DMS 273 treated with DMSO at 0.1 percent for 48 hours (cell line): ENCODE measurements around the gene MPG.
"Not testable (repeated sequence)": the region's sequence is repeated elsewhere in the genome, so short reads cannot be mapped to it uniquely, and the experiment has no call there.

Experiments
- DNase-seq: peaks from one replicate; lab custom pipeline; 2025; lab: John Stamatoyannopoulos, UW

The MPG gene

GRCh38 chr16:112153-112840 is 34.3 kb downstream of the MPG start:
- DNase-seq = no peak

GRCh38 chr16:114327-114726 is 36.3 kb downstream of the MPG start:
- DNase-seq = no peak

- no peak for DNase-seq
These were observed 38.0 kb downstream of the MPG start for GRCh38 chr16:116015-116414.

DNA sequence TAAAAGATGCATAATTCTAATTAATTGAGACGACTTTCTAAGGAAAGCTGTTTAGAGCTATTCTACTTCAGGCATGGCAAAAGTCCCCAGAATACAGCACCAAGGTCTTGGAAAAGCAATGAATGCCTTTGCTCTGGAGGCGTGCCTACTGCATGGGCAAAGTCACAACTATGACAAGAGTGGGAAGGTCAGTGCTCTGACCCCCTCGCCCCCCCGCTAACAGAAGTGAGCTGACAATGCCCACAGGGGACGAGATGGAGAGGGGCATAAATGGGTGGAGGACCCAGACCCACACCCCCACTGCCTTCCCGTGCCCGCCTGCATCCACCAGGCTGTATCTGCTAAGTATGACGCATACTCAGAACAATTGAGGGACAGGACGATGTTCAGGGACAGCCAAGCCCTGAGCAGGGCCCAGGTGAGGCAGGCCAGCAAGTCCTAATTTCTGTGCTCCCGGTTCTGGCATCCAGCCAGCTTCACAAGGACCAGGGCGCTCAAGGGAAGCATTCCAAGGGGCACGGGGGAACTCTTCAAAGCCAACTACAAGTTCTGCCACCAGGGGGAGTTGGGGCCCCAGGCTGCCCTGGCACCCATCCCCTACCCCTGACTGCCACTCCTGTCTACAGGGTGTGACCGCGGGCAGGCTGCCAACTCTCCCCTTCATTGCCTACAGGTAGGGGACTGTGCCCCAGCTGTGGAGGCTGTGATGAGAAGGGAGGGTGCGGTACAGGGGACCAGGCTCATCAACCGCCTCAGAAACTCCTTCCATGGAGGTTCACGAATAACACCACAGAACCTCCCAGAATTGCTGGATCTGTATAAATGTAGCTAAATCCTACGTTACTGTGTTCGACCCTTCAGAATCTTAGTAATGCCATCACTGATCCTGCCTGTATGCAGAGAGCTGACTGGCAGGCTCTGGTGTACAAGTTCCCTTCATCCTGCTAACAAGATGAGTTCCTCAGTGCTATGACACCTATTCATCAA is 39.6 kb downstream of the MPG start:
- peak; percentile 23 for DNase-seq

GRCh38 chr16:118857-119256 is 40.8 kb downstream of the MPG start:
- DNase-seq = no peak

GRCh38 chr16:119295-119694 is 41.3 kb downstream of the MPG start:
- DNase-seq = no peak

DNA sequence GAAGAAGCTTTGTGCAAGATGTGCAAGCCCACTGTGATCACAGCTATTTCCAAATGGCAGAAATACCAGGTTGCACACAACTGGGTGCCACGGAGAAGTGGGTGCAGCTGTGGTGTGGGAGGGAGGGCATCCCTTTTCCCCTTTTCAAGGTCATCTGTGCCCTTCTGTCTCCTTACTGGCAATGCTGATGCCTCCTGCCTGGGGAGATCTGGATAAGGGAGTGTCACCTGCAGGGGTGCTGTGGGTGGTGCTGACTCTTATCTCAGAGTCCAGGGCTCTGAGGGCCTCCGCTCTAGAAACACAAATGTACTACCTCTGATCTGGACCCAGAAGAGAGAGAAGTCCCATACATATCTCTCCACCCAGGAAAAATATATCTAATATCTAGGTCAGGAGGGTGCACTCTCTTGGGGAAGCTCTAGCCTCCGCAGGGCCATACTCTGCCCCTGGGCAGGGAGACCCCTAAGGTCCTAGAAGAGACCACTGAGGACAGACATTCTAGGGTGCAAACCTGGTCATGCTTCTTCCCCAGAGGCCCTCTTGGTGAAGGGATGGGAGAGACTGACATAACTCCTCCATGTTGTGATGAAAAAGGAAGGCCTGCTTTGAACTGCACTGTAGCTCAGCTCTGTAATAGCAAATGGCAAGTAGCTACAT is 41.9 kb downstream of the MPG start:
- DNase-seq = no peak

- no peak for DNase-seq
These were observed 42.7 kb downstream of the MPG start for GRCh38 chr16:120756-121155.

- no peak for DNase-seq
These were observed 44.3 kb downstream of the MPG start for GRCh38 chr16:122361-122760.

- DNase-seq = not testable (repeated sequence)
These were observed 45.7 kb downstream of the MPG start for GRCh38 chr16:123558-124350.

DNA sequence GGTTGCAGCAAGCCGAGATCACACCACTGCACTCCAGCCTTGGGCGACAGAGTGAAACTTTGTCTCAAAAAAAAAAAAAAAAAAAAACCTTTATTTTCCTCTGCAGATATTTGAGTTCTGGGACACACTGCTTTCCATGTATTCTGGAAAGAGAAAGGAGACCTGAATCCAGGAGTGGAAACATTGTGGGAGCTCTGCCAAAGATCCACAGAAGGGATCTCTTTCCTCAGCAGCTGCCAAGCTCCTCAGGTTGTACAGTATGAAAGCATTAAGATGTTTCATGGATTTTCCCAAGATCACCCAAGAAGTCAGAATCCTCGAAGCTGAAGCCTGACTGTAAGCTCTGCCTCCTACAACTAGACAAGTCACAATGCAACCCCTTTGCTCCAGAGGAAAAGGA is 47.0 kb downstream of the MPG start:
- no peak for DNase-seq

DNA sequence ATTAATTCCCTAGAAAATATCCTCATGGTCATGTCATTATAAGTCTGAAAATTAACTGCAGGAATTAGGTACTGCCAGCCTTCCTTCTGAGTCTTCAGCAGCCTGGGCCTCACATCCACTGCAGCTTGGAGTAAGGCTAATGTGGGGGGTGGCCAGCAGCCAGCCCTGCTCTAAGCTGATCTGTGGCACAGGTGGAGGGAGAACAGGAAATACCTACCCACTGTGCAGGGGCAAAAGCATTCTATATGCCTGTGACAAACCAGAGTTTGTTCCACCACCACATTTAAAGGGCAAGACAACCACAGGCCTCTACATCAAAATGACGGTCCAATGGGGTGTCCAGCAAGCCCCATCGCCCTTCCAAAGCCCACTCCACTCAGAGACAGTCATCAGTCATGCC is 51.0 kb downstream of the MPG start:
- no peak for DNase-seq

- no peak for DNase-seq
These were observed 52.6 kb downstream of the MPG start for GRCh38 chr16:130533-131173.

DNA sequence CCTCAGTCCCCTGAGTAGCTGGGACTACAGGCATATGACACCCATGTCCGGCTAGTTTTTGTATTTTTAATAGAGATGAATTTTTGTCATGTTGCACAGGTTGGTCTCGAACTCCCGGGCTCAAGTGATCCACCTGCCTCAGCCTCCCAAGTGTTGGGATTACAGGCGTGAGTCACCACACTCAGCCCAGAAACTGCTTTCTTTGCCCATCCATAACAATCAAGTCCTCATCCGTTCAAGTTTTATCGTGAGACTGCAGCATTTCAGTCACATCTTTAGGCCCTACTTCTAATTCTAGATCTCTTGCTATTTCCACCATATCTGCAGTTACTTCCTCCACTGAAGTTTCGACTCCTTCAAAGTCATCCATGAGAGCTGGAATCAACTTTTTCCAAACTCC is 54.1 kb downstream of the MPG start:
- no peak for DNase-seq

GRCh38 chr16:133716-134115 is 55.7 kb downstream of the MPG start:
- no peak for DNase-seq
